H1 (cell line): ENCODE data around the gene ALK. TPM values are rescaled to one million over a fixed set of nuclear protein-coding genes. Genes with fewer than 3 reads are reported as not detected.

ENCODE experiments used
- CTCF ChIA-PET: fragments of 300-600 bp; sonication (Branson Sonifier 250); formaldehyde crosslinking; loops from one replicate; lab custom pipeline; 2021; ENCODE audit not compliant: partially characterized antibody; lab: Charles Lee
- POLR2A ChIA-PET: fragments of 300-600 bp; sonication (Branson Sonifier 250); formaldehyde crosslinking; loops from one replicate; lab custom pipeline; 2021; ENCODE audit warnings: inconsistent platforms; ENCODE audit not compliant: partially characterized antibody; lab: Charles Lee
- DNase-seq, 2 experiments: peaks; one replicate each; pipeline versions ENCODE4 v3.0.0 to v3.0.0-alpha.2; 2010 to 2022; ENCODE audit warnings: low spot score in 2 of 2, low read depth in 1 of 2, mixed read lengths in 1 of 2
- FAIRE-seq: peaks from 2 replicates; lab custom pipeline; 2011; peaks lifted over from hg19 to GRCh38; lab: Jason Lieb, UNC
- H2AFZ ChIP-seq: 2 replicates; pipeline ENCODE4 v1.8.1; 2012; ENCODE audit warnings: low read length, inconsistent platforms
- H2AK5ac ChIP-seq: 2 replicates; pipeline ENCODE4 v1.6.1; 2013; ENCODE audit warnings: low read depth, low read length
- H2BK120ac ChIP-seq: replicated peaks from 2 replicates; pipeline ENCODE3; 2013; ENCODE audit warnings: low read depth, low read length, inconsistent platforms
- H2BK12ac ChIP-seq: 2 replicates; pipeline ENCODE4 v1.6.1; 2013; ENCODE audit warnings: low read depth, low read length
- H2BK15ac ChIP-seq: 2 replicates; pipeline ENCODE4 v1.6.1; 2013; ENCODE audit warnings: low read length
- H2BK20ac ChIP-seq: 2 replicates; pipeline ENCODE4 v1.6.1; 2013; ENCODE audit warnings: low read length
- H2BK5ac ChIP-seq: 2 replicates; pipeline ENCODE4 v1.6.1; 2013; ENCODE audit warnings: low read depth, low read length
- H3K14ac ChIP-seq: 2 replicates; pipeline ENCODE4 v1.6.1; 2013; ENCODE audit warnings: inconsistent platforms; ENCODE audit not compliant: insufficient read length
- H3K18ac ChIP-seq: 2 replicates; pipeline ENCODE4 v1.6.1; 2013; ENCODE audit warnings: low read length; ENCODE audit errors: extremely low read depth
- H3K23ac ChIP-seq: 2 replicates; pipeline ENCODE4 v1.6.1; 2013; ENCODE audit warnings: inconsistent platforms; ENCODE audit not compliant: insufficient read length
- H3K23me2 ChIP-seq: 2 replicates; pipeline ENCODE4 v1.6.1; 2013; ENCODE audit warnings: low read depth, low read length
- H3K27ac ChIP-seq: 2 replicates; pipeline ENCODE4 v1.6.1; 2011; ENCODE audit warnings: low read depth, low read length, inconsistent platforms
- H3K27me3 ChIP-seq, 4 experiments: replicated peaks in 1 of 4; 1 replicate in 1 of 4; 2 replicates in 3 of 4; pipeline versions ENCODE4 v1.6.1 to v1.8.1; 2011 to 2013; ENCODE audit warnings: low read length in 3 of 4, mild to moderate bottlenecking in 3 of 4, inconsistent platforms in 2 of 4, mixed read lengths in 2 of 4, moderate library complexity in 1 of 4; ENCODE audit not compliant: control insufficient read depth in 3 of 4, insufficient read depth in 3 of 4; ENCODE audit errors: extremely low read depth in 1 of 4
- H3K36me3 ChIP-seq, 4 experiments: 2 replicates each; pipeline versions ENCODE4 v1.6.1 to v1.8.1; 2011 to 2013; ENCODE audit warnings: mild to moderate bottlenecking in 4 of 4, low read length in 3 of 4, moderate library complexity in 2 of 4, control low read depth in 1 of 4, inconsistent platforms in 1 of 4; ENCODE audit not compliant: insufficient read depth in 4 of 4, control insufficient read depth in 2 of 4
- H3K4ac ChIP-seq: replicated peaks from 2 replicates; pipeline ENCODE3; 2013; ENCODE audit warnings: low read length, low read depth, mixed read lengths, inconsistent platforms; ENCODE audit not compliant: insufficient read length
- H3K4me1 ChIP-seq, 4 experiments: replicated peaks in 1 of 4; 1 replicate in 1 of 4; 2 replicates in 3 of 4; pipeline versions ENCODE4 v1.6.1 to v1.8.1; 2011 to 2013; ENCODE audit warnings: low read length in 3 of 4, inconsistent platforms in 2 of 4, mixed read lengths in 1 of 4; ENCODE audit not compliant: insufficient read depth in 4 of 4, control insufficient read depth in 3 of 4
- H3K4me2 ChIP-seq, 2 experiments: 2 replicates each; pipeline versions ENCODE4 v1.6.1 to v1.8.1; 2011 to 2013; ENCODE audit warnings: low read depth in 2 of 2, low read length in 2 of 2, control low read depth in 1 of 2, inconsistent platforms in 1 of 2, mild to moderate bottlenecking in 1 of 2; ENCODE audit not compliant: insufficient read depth in 1 of 2
- H3K4me3 ChIP-seq, 4 experiments: fragments of 200-600, 300-600 bp in 1 of 4; sonication (generic), shearing (Covaris generic), sonication (Bioruptor Twin) in 1 of 4; 2 replicates each; pipeline versions ENCODE4 v1.5.1 to v1.8.1; 2011 to 2016; ENCODE audit warnings: low read length in 4 of 4, low read depth in 3 of 4, control low read depth in 2 of 4, inconsistent platforms in 2 of 4, mild to moderate bottlenecking in 2 of 4, mixed read lengths in 1 of 4, moderate library complexity in 1 of 4; ENCODE audit not compliant: insufficient read depth in 2 of 4; ENCODE audit errors: extremely low read depth in 1 of 4
- H3K56ac ChIP-seq: replicated peaks from 2 replicates; pipeline ENCODE3; 2013; ENCODE audit warnings: low read depth, mild to moderate bottlenecking, mixed read lengths, low read length, inconsistent platforms; ENCODE audit not compliant: insufficient read length
- H3K79me1 ChIP-seq: 2 replicates; pipeline ENCODE4 v1.6.1; 2013; ENCODE audit warnings: low read depth, low read length, control low read depth
- H3K79me2 ChIP-seq, 2 experiments: 2 replicates each; pipeline versions ENCODE4 v1.6.1 to v1.8.1; 2012 to 2013; ENCODE audit warnings: low read length in 2 of 2, mild to moderate bottlenecking in 2 of 2, inconsistent platforms in 1 of 2; ENCODE audit not compliant: insufficient read depth in 2 of 2, control insufficient read depth in 1 of 2
- H3K9ac ChIP-seq, 4 experiments: replicated peaks in 1 of 4; 1 replicate in 1 of 4; 2 replicates in 3 of 4; pipeline versions ENCODE4 v1.6.1 to v1.8.1; 2011 to 2013; ENCODE audit warnings: low read depth in 3 of 4, low read length in 3 of 4, control low read depth in 2 of 4, mild to moderate bottlenecking in 2 of 4, moderate library complexity in 2 of 4, inconsistent platforms in 1 of 4; ENCODE audit errors: extremely low read depth in 1 of 4
- H3K9me3 ChIP-seq, 2 experiments: 2 replicates each; pipeline versions ENCODE4 v1.6.1 to v1.8.1; 2012 to 2013; ENCODE audit warnings: mild to moderate bottlenecking in 2 of 2, moderate library complexity in 2 of 2, control low read depth in 1 of 2, inconsistent platforms in 1 of 2, low read depth in 1 of 2, low read length in 1 of 2, mixed read lengths in 1 of 2; ENCODE audit not compliant: insufficient read depth in 2 of 2
- H4K20me1 ChIP-seq, 2 experiments: replicated peaks in 1 of 2; 2 replicates each; pipeline versions ENCODE3 to v1.8.1; 2011 to 2013; ENCODE audit warnings: inconsistent platforms in 2 of 2, low read length in 2 of 2, mild to moderate bottlenecking in 1 of 2; ENCODE audit not compliant: insufficient read depth in 2 of 2, control insufficient read depth in 1 of 2
- H4K5ac ChIP-seq: 2 replicates; pipeline ENCODE4 v1.6.1; 2013; ENCODE audit warnings: low read length, low read depth, mixed read lengths, inconsistent platforms; ENCODE audit not compliant: insufficient read length
- H4K8ac ChIP-seq: 2 replicates; pipeline ENCODE4 v1.8.0; 2013; ENCODE audit warnings: mild to moderate bottlenecking, moderate library complexity, low read length, inconsistent platforms; ENCODE audit not compliant: insufficient read depth; ENCODE audit errors: extremely low read depth
- H4K91ac ChIP-seq: replicated peaks from 2 replicates; pipeline ENCODE3; 2013; ENCODE audit warnings: low read length, mixed read lengths, inconsistent platforms; ENCODE audit not compliant: insufficient read length
- BRCA1 ChIP-seq: IDR thresholded peaks from 2 replicates; pipeline ENCODE4 v1.6.1; 2012; ENCODE audit warnings: low read depth, low read length, improper control_type of control experiment
- CHD1 ChIP-seq: IDR thresholded peaks from 2 replicates; pipeline ENCODE4 v1.6.1; 2012; ENCODE audit warnings: low read depth, low read length, improper control_type of control experiment
- MAFK ChIP-seq: IDR thresholded peaks from 2 replicates; pipeline ENCODE4 v1.6.1; 2012; ENCODE audit warnings: low read depth, mild to moderate bottlenecking, improper control_type of control experiment, low read length
- POU5F1 ChIP-seq: IDR thresholded peaks from 2 replicates; pipeline ENCODE4 v1.6.1; 2011; ENCODE audit warnings: low read depth, mild to moderate bottlenecking, low read length, moderate library complexity
- SP2 ChIP-seq: IDR thresholded peaks from 2 replicates; pipeline ENCODE4 v1.6.1; 2012; ENCODE audit warnings: mild to moderate bottlenecking, low read length, inconsistent platforms
- WGBS, 2 experiments: shearing (Covaris generic) in 1 of 2; methylation state at CpG; one replicate each; pipeline versions ENCODE4 v1.1.6 to v1.1.7; 2013 to 2015; ENCODE audit warnings: low lambda C conversion rate in 2 of 2, mixed read lengths in 2 of 2, inconsistent platforms in 1 of 2, low coverage in 1 of 2, missing lambda C conversion rate in 1 of 2; ENCODE audit not compliant: insufficient replicate concordance in 2 of 2, insufficient coverage in 1 of 2, insufficient read length in 1 of 2; ENCODE audit errors: extremely low coverage in 1 of 2, missing lambda C conversion rate in 1 of 2; 5-methylcytosine and 5-hydroxymethylcytosine counted together
- polyA plus RNA-seq, 7 experiments: library from polyadenylated mRNA; depleted of rRNA in 3 of 7; stranded (reverse) in 5 of 7; unstranded in 2 of 7; fragments of >200 nt in 5 of 7; fragments of 200-250 nt in 2 of 7; gene quantifications; 1 replicate in 5 of 7; 2 replicates in 1 of 7; 4 replicates in 1 of 7; pipeline versions ENCODE4 v1.2.1 to v1.2.3, GENCODE V29; 2011 to 2013; ENCODE audit warnings: missing spikeins in 2 of 7, mixed read lengths in 2 of 7
- total RNA-seq: library from RNA; stranded (reverse); fragmentation: NEBNext Ultra II Directional; extraction: Animal tissue kit (Norgen Biotek cat#: 25700); gene quantifications from 2 replicates; pipeline ENCODE4 v1.2.1, GENCODE V29; 2021
- TF ChIP-seq, protein P1 (sequence below): IDR thresholded peaks from 2 replicates; pipeline ENCODE4 v1.6.1; 2012; ENCODE audit warnings: low read length, inconsistent platforms

ALK gene
- total and polyA plus RNA-seq, 2 of the 8 experiments (the other 6 are each of a cell fraction or from before 2014, with no cell fraction given), result 0.02 to 0.09 TPM

DNA sequence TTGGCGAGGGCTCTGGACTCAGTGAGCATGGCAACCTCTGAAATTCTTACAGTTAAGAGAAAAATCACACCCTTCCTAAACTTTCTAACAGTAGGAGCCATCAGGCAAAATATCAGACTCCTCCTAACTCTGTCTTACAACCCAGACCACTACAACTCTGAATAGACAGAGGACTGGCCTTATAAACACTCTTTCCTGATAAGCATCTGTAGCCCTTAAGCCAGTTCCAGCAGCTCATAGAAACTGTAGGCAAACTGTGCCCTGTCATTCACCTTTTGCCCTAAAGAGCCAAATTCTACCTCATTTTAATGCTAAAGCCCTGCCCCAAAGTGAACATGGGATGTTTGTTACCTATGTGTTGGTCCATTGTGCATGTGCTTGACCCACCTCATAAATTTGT lies 304.8 kb downstream of the ALK start:
- no peaks in the 10 kb centered on the region for H3K36me3 ChIP-seq
- WGBS, 2 experiments, result 0% methylated on average over 1 of the region's 1 CpG; no CpG with 5 or more reads in 1 of the 2 experiments
- no peaks in the 10 kb centered on the region for H3K79me2 ChIP-seq
- H3K4ac ChIP-seq, result no peak overlapping the region
- H3K79me1 ChIP-seq, result no peaks in the 10 kb centered on the region
- CTCF ChIA-PET, result interaction anchor here (1.2 to 1.7 kb wide), 2 partner anchors 11 to 15 kb away, joined by 4 to 5 read pairs; no protein-coding TSS in a partner anchor
- no peak overlapping the region for H2BK5ac ChIP-seq
- H4K20me1 ChIP-seq, result no peaks in the 10 kb centered on the region
- H4K91ac ChIP-seq, result no peak overlapping the region
- no peak overlapping the region for H2AFZ ChIP-seq
- H3K4me3 ChIP-seq, result no peak overlapping the region
- no peak overlapping the region for H3K14ac ChIP-seq
- no peak overlapping the region for H3K23ac ChIP-seq
- no peak overlapping the region for H4K8ac ChIP-seq
- no peak overlapping the region for H3K18ac ChIP-seq
- no peaks in the 10 kb centered on the region for H3K23me2 ChIP-seq
- no peak for DNase-seq
- no peak for FAIRE-seq
- no peaks in the 10 kb centered on the region for H3K9me3 ChIP-seq
- no peak overlapping the region for H3K4me2 ChIP-seq
- H3K27me3 ChIP-seq, result no peaks in the 10 kb centered on the region
- peaks cover 0 to 4% (median 0%) of the 10 kb centered on the region in 4 experiments; a peak in 2 of 7 replicates for H3K4me1 ChIP-seq
- H2BK15ac ChIP-seq, result no peak overlapping the region
- no peak overlapping the region for H2BK120ac ChIP-seq
- no peak overlapping the region for H2BK12ac ChIP-seq
- no peak overlapping the region for H2BK20ac ChIP-seq
- H3K9ac ChIP-seq, result no peak overlapping the region
- H3K56ac ChIP-seq, result no peak overlapping the region
- no peak overlapping the region for H3K27ac ChIP-seq
- H4K5ac ChIP-seq, result no peak overlapping the region
- POLR2A ChIA-PET, result no interaction called here
- H2AK5ac ChIP-seq, result no peak overlapping the region
- TF ChIP-seq SP2 (no peak), MAFK (no peak), CHD1 (no peak), POU5F1 (no peak), BRCA1 (no peak)
- TF ChIP-seq, protein P1, sequence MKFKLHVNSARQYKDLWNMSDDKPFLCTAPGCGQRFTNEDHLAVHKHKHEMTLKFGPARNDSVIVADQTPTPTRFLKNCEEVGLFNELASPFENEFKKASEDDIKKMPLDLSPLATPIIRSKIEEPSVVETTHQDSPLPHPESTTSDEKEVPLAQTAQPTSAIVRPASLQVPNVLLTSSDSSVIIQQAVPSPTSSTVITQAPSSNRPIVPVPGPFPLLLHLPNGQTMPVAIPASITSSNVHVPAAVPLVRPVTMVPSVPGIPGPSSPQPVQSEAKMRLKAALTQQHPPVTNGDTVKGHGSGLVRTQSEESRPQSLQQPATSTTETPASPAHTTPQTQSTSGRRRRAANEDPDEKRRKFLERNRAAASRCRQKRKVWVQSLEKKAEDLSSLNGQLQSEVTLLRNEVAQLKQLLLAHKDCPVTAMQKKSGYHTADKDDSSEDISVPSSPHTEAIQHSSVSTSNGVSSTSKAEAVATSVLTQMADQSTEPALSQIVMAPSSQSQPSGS, result no peak
